H7 (cell line): ENCODE measurements around the gene PAPPA2. TPM values are rescaled to one million over a fixed set of nuclear protein-coding genes. Genes with fewer than 3 reads are reported as not detected.

Experiments
- DNase-seq: peaks from one replicate; pipeline ENCODE4 v3.0.0; 2012
- H3K27me3 ChIP-seq: 2 replicates; pipeline ENCODE4 v1.6.0; 2011; ENCODE audit warnings: mild to moderate bottlenecking, low read length; ENCODE audit not compliant: control insufficient read depth, insufficient read depth
- H3K36me3 ChIP-seq: replicated peaks from 2 replicates; pipeline ENCODE4 v1.5.1; 2011; ENCODE audit warnings: low read length; ENCODE audit not compliant: control insufficient read depth, insufficient read depth
- H3K4me3 ChIP-seq: 2 replicates; pipeline ENCODE4 v1.5.1; 2011; ENCODE audit warnings: low read depth, mild to moderate bottlenecking, control low read depth, low read length, moderate library complexity; ENCODE audit not compliant: insufficient read depth
- total RNA-seq: library from RNA; depleted of rRNA; stranded (reverse); fragments of >200 nt; shearing (Covaris generic); gene quantifications from 2 replicates; pipeline ENCODE4 v1.2.3, GENCODE V29; 2014

The PAPPA2 gene
- total RNA-seq, 1 experiment from 2014 or later, result 0.45 TPM

DNA sequence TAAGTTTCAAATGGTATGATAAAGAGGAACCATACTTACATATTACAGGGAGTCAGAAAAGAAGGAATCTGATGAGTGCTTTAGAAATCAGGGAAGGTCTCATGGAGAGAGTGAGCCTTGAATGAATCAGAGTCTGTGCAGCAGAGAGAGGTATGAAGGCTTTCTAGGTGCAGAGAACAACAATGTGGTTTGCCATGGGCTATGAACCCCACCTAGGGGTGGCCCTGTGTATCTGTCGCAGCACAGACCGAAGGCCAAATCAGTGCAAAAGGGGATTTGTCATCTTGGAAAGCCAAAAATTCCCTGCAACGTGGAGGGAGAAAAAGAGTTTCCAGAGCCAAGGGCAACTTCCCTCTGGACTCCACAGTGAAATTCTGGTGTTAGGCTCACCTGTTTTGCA lies 3.5 kb downstream of the PAPPA2 start:
- no peaks in the 10 kb centered on the region for H3K27me3 ChIP-seq
- H3K4me3 ChIP-seq, result no peak overlapping the region
- peak; percentile 52 for DNase-seq
- no peaks in the 10 kb centered on the region for H3K36me3 ChIP-seq

DNA sequence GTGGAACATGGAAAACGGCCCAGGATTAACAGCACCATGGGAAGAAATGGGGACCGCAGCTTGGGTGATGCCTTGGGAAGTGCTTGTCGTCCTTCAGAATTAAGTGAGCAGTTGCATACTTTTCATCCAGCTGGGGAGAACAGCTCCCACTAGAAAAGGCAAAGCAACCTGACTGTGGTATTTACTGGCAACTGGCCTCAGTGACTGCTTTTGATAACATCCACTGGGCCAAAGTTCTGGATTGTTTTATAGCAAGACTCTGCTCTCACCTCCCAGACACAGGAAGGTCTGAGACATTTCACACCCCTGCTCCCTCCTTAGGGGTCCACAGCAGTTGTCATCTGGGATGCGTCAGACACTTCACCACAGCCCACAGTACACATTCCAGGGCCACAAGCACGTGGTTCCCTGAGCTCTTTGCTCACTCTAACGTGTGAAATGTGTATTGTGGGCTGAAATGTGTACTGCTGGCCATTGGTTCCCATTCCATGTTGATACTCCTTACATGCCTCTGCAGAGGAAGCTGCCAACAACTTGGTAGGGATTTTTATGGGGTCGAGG lies 6.6 kb downstream of the PAPPA2 start:
- Histone ChIP-seq H3K36me3 (no peaks in the 10 kb centered on the region), H3K4me3 (no peak overlapping the region), H3K27me3 (no peaks in the 10 kb centered on the region)
- no peak for DNase-seq

DNA sequence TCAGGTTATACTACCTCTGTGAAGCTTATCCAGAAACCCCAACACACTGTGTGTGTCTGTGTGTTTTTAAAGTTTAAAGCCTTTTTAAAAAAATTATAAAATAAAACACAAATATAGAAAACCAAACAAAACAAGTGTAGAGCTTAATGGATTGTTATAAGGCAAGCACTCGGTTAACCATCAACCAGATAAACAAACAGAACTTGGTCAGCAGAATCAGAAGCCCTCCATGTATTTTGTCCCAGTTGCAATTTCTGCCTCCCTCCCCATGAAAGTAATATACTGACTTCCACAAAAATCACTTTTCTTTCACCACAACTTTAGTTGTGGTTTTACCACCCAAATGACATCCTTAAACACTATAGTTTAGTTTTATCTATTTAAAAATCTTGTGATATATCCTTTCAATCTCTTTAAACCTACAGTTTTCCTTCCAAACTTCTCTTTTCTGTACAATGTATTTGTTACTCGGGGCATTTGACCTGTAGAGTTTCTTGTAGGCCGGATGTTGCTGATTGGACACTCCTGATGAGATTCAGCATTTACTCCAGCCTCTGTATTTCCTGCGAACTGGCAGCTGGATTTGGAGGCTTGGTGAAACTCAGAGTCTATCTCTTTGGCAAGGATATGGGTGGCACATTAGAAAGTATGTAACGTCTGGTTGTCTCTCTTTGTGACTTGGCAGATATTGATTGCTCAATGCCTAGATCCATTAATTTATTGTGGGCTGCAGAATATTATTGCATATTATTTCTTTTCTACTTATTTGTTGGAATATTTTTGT lies 8.6 kb downstream of the PAPPA2 start:
- Histone ChIP-seq H3K4me3 (no peak overlapping the region), H3K36me3 (no peaks in the 10 kb centered on the region), H3K27me3 (no peaks in the 10 kb centered on the region)
- DNase-seq, result no peak

DNA sequence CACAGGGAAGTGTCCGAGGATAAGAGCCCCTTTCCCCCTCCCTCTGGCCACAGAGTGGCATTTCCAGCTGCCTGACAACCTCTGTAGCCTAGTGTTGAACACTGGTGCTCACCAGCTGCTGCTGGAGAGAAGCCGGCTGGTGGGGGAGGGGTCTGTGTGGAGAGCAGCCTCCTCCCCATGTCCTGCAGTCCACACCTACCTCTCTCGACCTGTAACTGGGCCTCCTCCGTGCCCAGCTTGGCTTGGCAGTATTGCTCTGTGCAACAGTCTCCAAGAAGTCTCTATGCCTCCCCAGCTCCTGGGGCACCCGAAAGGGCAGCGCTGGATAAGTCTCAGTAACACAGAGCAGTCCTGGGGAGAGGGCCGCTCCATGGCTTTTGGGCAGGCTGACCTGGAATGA lies 17.0 kb downstream of the PAPPA2 start:
- H3K36me3 ChIP-seq, result no peaks in the 10 kb centered on the region
- no peaks in the 10 kb centered on the region for H3K27me3 ChIP-seq
- no peak overlapping the region for H3K4me3 ChIP-seq
- DNase-seq, result peak; percentile 21

DNA sequence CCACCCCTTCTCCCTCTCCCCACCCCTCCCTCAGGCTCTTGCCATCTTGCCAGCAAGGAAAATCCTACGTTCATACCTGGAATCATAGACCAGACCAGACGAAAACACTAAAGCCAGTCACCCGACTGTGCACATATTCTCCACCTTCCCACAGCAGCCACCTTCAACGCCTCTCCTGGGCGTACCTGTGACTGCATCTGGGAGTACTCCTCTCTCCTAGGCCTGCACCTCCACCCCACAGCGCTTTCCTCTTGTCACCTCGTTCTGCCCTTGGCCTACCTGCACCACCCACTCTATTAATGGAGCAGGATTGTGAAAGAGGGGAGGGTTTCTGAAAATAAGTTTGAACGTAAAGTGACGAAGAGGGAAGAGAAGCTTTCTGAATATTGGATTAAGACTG lies 17.8 kb downstream of the PAPPA2 start:
- DNase-seq, result no peak

DNA sequence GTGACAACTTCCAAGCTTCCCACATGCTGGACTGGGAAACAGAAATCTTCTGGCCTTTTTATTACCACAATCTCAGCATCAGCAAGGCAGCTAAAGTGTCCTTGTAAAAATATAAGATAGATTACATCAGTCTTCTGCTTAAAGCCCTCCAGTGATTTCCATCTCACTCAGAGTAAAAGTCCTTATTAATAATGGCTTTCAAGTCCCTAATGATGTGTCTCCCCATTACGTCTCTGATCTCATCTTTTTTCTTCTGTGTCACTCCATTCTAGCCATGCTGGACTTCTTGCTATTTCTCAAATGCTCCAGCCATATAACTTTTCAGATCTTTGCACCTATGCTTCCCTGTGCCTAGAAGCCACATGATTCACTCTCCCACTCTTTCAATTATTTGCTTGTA lies 22.1 kb downstream of the PAPPA2 start:
- no peaks in the 10 kb centered on the region for H3K27me3 ChIP-seq
- no peak for DNase-seq
- no peaks in the 10 kb centered on the region for H3K36me3 ChIP-seq
- H3K4me3 ChIP-seq, result no peak overlapping the region

More for the DNA sequence above, 17.8 kb downstream of the PAPPA2 start:
- H3K4me3 ChIP-seq, result no peak overlapping the region
- no peaks in the 10 kb centered on the region for H3K27me3 ChIP-seq
- no peaks in the 10 kb centered on the region for H3K36me3 ChIP-seq

DNA sequence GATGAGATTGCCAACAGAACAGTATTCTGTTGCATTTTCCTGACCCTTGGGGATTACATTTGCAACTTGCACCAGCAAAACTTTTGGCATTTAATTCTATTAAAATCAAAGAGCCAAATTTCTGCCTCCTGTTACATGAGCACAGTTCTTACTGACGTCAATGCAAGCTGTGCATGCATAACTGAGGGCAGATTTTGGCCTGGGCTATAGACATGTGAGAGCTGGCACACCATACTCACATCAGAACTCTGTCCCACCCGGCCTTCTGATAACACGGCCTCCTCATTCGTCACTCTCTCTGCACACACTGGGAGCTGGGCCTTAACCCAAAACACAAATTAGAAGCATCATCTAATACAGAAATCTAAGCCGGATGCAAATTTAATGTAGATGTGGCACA lies 31.5 kb downstream of the PAPPA2 start:
- DNase-seq, result no peak
- no peaks in the 10 kb centered on the region for H3K27me3 ChIP-seq
- H3K36me3 ChIP-seq, result no peaks in the 10 kb centered on the region
- H3K4me3 ChIP-seq, result no peak overlapping the region

DNA sequence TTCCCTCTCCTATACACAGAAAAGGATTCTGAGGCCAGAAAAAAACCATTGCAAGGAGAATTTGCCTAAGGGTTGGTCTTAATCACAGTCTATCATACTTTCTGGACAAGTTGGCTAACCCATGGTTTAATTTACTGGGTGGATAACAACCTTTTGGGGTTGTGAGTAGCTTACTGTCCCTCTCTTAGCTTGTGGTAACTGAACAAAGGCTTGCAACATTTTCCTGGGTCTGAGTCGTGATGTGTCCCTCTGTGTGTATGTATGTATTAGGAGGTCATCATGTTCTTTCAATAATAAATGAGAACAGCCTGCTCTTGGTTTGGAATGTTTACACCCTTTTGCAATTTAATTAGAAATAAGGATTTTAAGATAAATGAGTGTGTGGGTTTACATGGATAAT lies 36.7 kb downstream of the PAPPA2 start:
- no peak for DNase-seq
- no peaks in the 10 kb centered on the region for H3K27me3 ChIP-seq
- no peaks in the 10 kb centered on the region for H3K36me3 ChIP-seq
- H3K4me3 ChIP-seq, result no peak overlapping the region

DNA sequence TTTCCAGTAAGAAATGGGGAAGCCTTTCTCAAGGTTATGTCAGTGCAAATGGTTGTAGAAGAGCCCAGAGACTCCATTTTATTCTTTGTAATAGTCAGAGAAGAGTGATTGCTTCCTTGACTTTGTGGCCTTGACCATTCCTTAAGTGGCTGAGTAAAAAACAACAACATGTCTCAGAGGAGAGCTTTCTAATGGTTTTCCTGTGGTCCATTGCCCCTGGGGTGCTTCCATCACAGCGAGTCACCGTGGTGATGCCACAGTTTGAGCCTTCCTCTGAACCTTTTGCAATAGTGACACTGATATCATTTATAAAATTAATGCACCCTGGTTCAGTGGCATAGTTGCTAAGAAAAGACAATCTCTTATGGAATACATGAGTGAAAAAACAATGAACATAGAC lies 38.6 kb downstream of the PAPPA2 start:
- Histone ChIP-seq H3K27me3 (no peaks in the 10 kb centered on the region), H3K36me3 (no peaks in the 10 kb centered on the region), H3K4me3 (no peak overlapping the region)
- no peak for DNase-seq

DNA sequence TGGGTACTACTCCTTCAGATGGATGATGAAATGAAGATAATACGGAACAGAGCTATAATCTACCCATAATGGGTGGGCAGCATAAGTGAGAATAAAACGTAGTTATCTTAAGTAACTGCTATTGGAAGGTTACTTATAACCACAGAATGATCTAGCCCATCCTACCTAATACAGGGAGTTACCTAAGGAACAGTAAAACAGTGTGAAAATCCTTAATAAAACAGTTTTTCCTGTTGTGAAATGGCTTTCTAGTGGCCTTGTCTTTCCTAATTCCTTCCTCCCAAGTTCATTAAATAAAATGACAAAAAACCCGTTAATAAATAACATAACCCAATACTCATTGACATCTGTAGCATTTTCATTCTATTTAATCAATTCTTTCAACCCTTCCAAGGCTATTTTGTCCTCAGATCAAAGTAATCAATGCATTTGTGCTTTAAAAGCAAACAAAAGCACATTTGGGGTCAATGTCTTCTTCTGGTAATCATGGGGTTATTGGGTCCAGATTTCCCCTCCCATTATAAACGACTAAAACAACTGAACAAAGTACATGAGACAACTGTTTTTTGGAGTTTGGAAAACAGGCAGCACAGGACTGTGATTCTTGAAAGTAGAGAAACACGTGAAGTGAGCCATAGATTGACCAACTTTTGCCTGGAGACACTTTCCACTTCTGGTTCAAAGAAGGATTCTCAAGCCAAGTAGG lies 42.0 kb downstream of the PAPPA2 start:
- Histone ChIP-seq H3K4me3 (no peak overlapping the region), H3K27me3 (no peaks in the 10 kb centered on the region), H3K36me3 (no peaks in the 10 kb centered on the region)
- no peak for DNase-seq

DNA sequence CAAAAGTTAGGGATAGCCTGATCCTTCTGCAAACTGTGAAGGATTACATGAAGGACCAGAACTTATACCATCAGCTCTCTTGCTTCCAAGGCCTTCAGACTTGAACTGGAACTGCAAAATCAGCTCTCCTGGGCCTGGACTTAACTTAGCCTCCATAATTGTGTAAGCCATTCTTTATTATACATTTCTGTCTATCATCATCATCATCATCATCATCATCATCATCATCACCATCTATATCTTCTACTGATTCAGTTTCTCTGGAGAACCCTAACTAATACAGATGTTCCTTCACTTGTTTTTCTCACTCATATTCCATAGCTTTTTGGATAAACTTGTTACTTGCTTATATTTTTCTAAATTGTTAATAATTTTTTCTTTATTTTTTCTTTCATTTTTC lies 50.0 kb downstream of the PAPPA2 start:
- H3K27me3 ChIP-seq, result no peaks in the 10 kb centered on the region
- no peak overlapping the region for H3K4me3 ChIP-seq
- no peak for DNase-seq
- H3K36me3 ChIP-seq, result no peaks in the 10 kb centered on the region

DNA sequence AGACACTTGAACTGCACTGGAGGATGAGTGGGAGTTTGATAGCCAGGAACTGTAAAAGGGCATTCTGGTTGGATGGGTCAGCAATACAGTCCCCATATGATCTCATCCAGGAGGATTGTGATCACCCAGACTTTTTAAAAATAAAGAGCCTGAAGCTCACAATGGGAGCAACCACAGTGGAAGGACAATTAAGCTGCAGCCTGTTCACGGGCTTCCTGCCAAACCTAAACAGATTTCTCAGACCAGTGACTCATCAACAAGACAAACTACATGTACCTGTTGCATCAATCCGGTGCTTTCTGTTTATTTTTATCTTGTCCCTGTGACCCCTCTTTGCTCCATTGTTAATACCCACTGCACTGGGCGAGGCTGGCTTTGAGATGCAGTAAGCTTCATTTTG lies 52.3 kb downstream of the PAPPA2 start:
- Histone ChIP-seq H3K27me3 (no peaks in the 10 kb centered on the region), H3K36me3 (no peaks in the 10 kb centered on the region), H3K4me3 (no peak overlapping the region)
- DNase-seq, result no peak

DNA sequence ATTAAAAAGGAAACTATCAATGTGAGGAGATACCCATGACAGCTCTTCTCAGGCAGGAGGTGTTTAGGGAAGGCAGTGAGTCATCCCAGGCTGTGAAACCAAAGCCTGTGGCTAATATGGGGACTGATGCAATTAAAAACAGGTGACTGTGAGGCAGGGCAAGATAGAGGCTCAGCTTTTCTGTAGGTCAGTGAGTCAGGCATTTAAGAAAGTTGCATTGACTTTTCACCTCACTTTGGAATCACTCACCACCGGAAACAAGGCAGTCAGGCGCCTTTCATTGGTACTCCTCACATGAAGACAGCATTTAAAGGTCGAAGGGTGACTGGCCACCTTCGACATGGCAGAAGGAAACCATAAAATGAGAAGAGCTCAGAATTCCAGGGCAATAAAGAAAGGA lies 54.5 kb downstream of the PAPPA2 start:
- Histone ChIP-seq H3K27me3 (no peaks in the 10 kb centered on the region), H3K4me3 (no peak overlapping the region), H3K36me3 (no peaks in the 10 kb centered on the region)
- no peak for DNase-seq

DNA sequence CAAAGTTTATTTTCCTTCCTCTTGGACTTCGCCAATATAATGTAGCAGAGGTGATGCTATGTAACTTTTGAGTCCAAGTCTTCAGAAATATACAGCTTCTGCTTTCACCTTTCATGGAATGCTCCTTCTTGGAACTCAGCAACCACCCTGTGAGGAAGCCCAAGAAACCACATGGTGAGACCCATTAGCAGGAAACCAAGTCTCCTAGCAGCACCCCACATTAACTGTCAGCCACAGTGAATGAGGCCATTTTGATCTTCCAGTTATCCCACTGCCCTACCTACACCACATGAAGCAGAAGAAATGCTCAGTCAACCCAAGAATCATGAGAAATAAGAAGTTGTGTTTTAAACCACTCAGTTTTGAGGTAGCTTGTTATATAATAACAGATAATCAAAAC lies 58.2 kb downstream of the PAPPA2 start:
- Histone ChIP-seq H3K27me3 (no peaks in the 10 kb centered on the region), H3K36me3 (no peaks in the 10 kb centered on the region), H3K4me3 (no peak overlapping the region)
- no peak for DNase-seq

DNA sequence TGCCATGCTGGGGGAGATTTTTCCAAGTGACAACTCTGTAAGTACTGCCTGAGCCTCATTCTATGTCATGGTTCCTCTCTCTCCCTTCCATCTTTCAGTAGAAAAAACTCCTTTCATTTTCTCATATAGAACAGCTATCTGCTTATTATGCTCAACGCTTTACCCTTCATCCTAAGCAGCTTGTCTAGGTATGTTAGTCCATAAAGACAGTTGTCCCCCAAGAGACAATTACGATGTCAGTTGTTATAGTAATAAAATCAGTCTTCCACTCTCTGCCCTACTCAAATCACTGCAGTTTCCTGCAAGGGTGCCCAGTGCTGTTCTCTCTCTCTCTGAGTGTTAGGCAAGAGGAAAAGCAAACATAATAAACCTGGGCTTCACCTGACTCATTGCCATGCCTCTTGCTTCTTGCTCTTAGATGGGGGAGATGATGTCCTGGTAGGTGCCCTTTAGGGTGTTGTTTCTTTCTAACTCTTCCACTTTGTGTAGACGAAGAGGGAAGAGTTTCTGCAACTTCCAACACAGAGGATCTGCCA lies 59.4 kb downstream of the PAPPA2 start:
- no peaks in the 10 kb centered on the region for H3K36me3 ChIP-seq
- H3K4me3 ChIP-seq, result no peak overlapping the region
- no peak for DNase-seq
- H3K27me3 ChIP-seq, result no peaks in the 10 kb centered on the region
